HG03575 (cell line): ENCODE results near the gene IFT25.
"Not testable (repeated sequence)": the region's sequence is repeated elsewhere in the genome, so short reads cannot be mapped to it uniquely, and the experiment has no call there.

Experiments
- ATAC-seq: cut with Tn5 transposase; IDR thresholded peaks from one replicate; pipeline ENCODE4 v1.9.1; 2021; ENCODE audit not compliant: unreplicated experiment, insufficient number of reproducible peaks, low FRiP score; ENCODE audit errors: extremely low read depth

The IFT25 gene

DNA sequence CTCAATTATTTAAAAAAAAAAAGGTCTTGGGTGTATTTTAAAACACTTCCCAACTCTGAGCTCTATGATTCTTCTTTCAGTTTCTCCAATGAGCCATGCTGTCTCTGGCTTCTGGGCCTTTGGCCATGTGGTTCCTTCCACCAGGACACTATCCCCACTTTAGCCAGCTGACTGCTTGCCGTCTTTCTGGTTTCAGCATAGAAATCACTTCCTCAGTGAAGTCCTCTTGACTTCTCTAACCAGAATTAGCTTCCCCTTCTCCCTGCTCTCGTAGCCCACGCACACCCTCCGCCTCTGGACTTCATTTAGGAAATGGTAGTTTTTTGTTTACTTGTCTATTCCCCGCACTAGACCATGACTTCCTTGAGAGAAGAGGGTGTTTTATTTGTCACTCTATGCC, 52.6 kb downstream of the IFT25 start:
- no peak for ATAC-seq

- no peak for ATAC-seq
These were observed 53.8 kb downstream of the IFT25 start for GRCh38 chr1:53891678-53892077.

DNA sequence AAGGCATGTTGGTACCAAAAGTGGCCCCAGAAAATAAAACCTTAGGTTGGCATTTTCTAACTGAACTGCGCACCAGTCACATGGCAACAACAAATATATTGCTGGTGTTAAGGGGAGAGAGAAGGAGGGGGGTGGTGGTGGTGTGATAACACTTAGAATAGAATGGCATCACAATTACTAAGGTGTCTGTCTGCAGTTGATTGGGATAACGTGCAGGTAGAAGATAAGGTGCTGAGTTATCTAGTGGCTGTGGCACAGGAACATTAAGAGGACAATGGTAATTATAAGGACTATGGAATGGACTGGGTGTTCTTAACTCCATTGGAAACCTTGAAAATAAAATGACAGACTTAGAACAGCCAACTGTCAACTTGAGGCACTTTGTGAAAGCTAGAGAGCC, 54.5 kb downstream of the IFT25 start:
- ATAC-seq = no peak

DNA sequence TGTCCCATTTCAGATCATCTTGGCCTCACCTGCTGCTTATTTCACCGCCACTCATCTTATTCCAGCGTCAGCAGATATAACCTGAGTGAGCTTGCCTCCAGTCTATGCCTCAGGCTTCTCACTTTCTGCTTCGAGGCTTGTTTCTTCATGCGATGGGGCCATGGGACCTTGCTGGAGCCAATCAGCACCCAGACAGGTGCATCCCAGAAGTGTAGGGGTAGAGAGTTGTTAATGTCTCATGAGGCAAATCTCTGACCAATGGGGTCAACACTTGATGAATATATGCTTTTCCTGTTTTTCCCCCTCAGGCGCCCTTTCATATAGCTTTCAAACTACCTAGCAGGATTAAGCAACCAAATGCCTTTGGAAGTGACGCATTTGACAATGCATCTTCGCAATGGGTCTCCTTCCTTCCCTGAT, 55.0 kb downstream of the IFT25 start:
- ATAC-seq = no peak

GRCh38 chr1:53889304-53890298, 55.9 kb downstream of the IFT25 start, which contains the start of gene YIPF1:
Gene YIPF1 (minus strand): TSS chr1:53889797. CDS start chr1:53888937, 860 bp downstream.
- ATAC-seq = no peak

DNA sequence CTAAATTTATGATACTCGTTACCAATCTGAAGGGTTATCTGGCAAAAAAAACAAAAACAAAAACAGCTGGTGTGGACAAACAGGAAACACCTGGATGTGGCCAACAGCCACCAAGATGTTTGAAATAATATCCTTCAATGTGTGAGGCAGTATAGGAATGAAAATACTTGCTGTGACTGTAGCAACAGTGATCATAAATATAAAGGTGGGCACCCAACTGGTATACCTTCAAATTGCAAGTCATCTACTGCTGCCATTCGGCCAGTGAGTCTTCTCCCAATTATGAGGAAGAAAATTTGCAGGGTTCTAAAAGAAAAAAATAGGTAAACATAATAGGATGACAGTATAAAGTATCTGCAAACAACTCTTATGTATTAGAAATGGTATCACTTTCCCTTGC, 56.8 kb downstream of the IFT25 start:
- no peak for ATAC-seq

DNA sequence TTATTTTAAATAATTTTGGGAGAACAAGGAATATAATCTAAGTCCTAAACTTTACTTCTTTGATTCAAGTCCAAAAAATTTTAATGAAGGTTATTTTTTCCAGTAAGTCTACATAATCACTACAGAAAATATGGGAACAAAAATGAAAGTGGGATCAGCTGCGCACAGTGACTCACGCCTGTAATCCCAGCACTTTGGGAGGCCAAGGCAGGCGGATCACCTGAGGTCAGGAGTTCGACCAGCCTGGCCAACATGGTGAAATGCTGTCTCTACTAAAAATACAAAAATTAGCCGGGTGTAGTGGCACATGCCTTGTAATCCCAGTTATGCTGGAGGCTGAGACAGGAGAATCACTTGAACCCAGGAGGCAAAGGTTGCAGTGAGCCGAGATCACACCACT, 61.9 kb downstream of the IFT25 start:
- ATAC-seq = not testable (repeated sequence)

GRCh38 chr1:53881853-53882252, 63.6 kb downstream of the IFT25 start:
- not testable (repeated sequence) for ATAC-seq

GRCh38 chr1:53878492-53879105, 66.9 kb downstream of the IFT25 start:
- ATAC-seq = no peak

DNA sequence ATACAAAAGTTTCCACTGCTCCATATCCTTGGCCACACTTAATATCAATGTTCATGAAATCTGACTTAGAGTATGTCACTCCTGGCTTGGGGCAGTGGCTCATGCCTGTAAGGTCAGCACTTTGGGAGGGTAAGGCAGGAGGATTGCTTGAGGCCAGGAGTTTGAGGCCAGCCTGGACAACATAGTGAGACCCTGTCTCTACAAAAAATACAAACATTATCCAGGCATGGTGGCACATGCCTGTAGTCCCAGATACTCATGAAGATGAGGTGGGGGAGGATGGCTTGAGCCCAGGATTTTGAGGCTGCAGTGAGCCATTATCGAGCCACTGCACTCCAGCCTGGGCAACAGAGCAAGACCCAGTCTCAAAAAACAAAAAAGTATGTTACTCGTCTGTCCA, 70.3 kb downstream of the IFT25 start:
- not testable (repeated sequence) for ATAC-seq

GRCh38 chr1:53871773-53872484, 73.6 kb downstream of the IFT25 start:
- no peak for ATAC-seq
